GM13976 (cell line): ENCODE results near the gene LBH.
"Not testable (repeated sequence)": the region's sequence is repeated elsewhere in the genome, so short reads cannot be mapped to it uniquely, and the experiment has no call there.

Experiments
- DNase-seq: peaks from one replicate; pipeline ENCODE4 v3.0.0; 2012; ENCODE audit warnings: low spot score
- CTCF ChIP-seq: IDR thresholded peaks from 2 replicates; pipeline ENCODE4 v1.5.1; 2012; ENCODE audit warnings: borderline replicate concordance, mild to moderate bottlenecking; ENCODE audit not compliant: insufficient read depth; ENCODE audit errors: extremely low read depth, missing control alignments, control extremely low read depth
- in situ Hi-C: fragments of 300-500 bp; cut with MboI; formaldehyde crosslinking; loops from one replicate; pipeline ENCODE4 v1.12.0; 2022; ENCODE audit warnings: low sequenced_read_pairs, mixed read lengths, inconsistent platforms; ENCODE audit not compliant: unreplicated experiment

Gene LBH

GRCh38 chr2:30267161-30267975 lies 36.0 kb downstream of the LBH start:
- no peak for TF ChIP-seq CTCF
- DNase-seq: no peak
- in situ Hi-C loops: no loop called here

- in situ Hi-C loops: no loop called here
- no peak for TF ChIP-seq CTCF
- no peak for DNase-seq
Observed at GRCh38 chr2:30268296-30268871, 37.0 kb downstream of the LBH start.

GRCh38 chr2:30269114-30269770 lies 37.9 kb downstream of the LBH start:
- DNase-seq, in situ Hi-C loops: not testable (repeated sequence)

- in situ Hi-C loops: no loop called here
- TF ChIP-seq CTCF: no peak
- no peak for DNase-seq
Observed at GRCh38 chr2:30269771-30270145, 38.4 kb downstream of the LBH start.

- no peak for DNase-seq
- in situ Hi-C loops: no loop called here
- TF ChIP-seq CTCF: no peak
Observed at GRCh38 chr2:30270166-30270565, 38.8 kb downstream of the LBH start.

- in situ Hi-C loops: no loop called here
- DNase-seq: no peak
- no peak for TF ChIP-seq CTCF
Observed at GRCh38 chr2:30271301-30271700, 40.0 kb downstream of the LBH start.

GRCh38 chr2:30272286-30272685 lies 41.0 kb downstream of the LBH start:
- TF ChIP-seq CTCF: no peak
- no peak for DNase-seq
- in situ Hi-C loops: no loop called here
